Hepatocyte (in vitro differentiated cells): ENCODE measurements around the gene PAX3. TPM values are rescaled to one million over a fixed set of nuclear protein-coding genes. Genes with fewer than 3 reads are reported as not detected.

Source experiments
- DNase-seq: peaks from one replicate; pipeline ENCODE4 v3.0.0-alpha.2; 2016; ENCODE audit warnings: low spot score
- H2AFZ ChIP-seq: fragments of 200-600 bp; sonication (generic); 2 replicates; pipeline ENCODE4 v1.6.0; 2016; ENCODE audit warnings: antibody characterized with exemption, mild to moderate bottlenecking
- H3K27ac ChIP-seq: fragments of 200-600 bp; sonication (generic); 2 replicates; pipeline ENCODE4 v1.5.1; 2016; ENCODE audit warnings: mild to moderate bottlenecking
- H3K27me3 ChIP-seq: fragments of 200-600 bp; sonication (generic); 2 replicates; pipeline ENCODE4 v1.6.1; 2016
- H3K36me3 ChIP-seq: fragments of 200-600 bp; sonication (generic); replicated peaks from 2 replicates; pipeline ENCODE4 v1.5.1; 2016; ENCODE audit warnings: low read depth; ENCODE audit not compliant: insufficient read depth
- H3K4me1 ChIP-seq: fragments of 200-600 bp; sonication (generic); 2 replicates; pipeline ENCODE4 v1.5.1; 2016; ENCODE audit warnings: mild to moderate bottlenecking, moderate library complexity; ENCODE audit not compliant: insufficient read depth
- H3K4me2 ChIP-seq: fragments of 200-600 bp; sonication (generic); 2 replicates; pipeline ENCODE4 v1.6.0; 2016
- H3K4me3 ChIP-seq: fragments of 200-600 bp; sonication (generic); 2 replicates; pipeline ENCODE4 v1.5.1; 2016; ENCODE audit warnings: mild to moderate bottlenecking
- H3K79me2 ChIP-seq: fragments of 200-600 bp; sonication (generic); 2 replicates; pipeline ENCODE4 v1.6.0; 2017; ENCODE audit warnings: mild to moderate bottlenecking
- H3K9me2 ChIP-seq: fragments of 200-600 bp; sonication (generic); replicated peaks from 2 replicates; pipeline ENCODE4 v1.6.0; 2017; ENCODE audit warnings: mild to moderate bottlenecking; ENCODE audit not compliant: insufficient read depth
- H3K9me3 ChIP-seq: fragments of 200-600 bp; sonication (generic); 2 replicates; pipeline ENCODE4 v1.5.1; 2016; ENCODE audit warnings: low read depth, mild to moderate bottlenecking
- H4K20me1 ChIP-seq: fragments of 200-600 bp; sonication (generic); 2 replicates; pipeline ENCODE4 v1.6.0; 2016; ENCODE audit warnings: mild to moderate bottlenecking; ENCODE audit not compliant: insufficient read depth, poor library complexity, severe bottlenecking
- EZH2 ChIP-seq: fragments of 200-600 bp; sonication (generic); IDR thresholded peaks from 2 replicates; pipeline ENCODE4 v1.6.1; 2016; ENCODE audit warnings: antibody characterized with exemption, mild to moderate bottlenecking, borderline replicate concordance
- EZH2phosphoT487 ChIP-seq: fragments of 200-600 bp; sonication (generic); IDR thresholded peaks from one replicate; pipeline ENCODE4 v1.6.1; 2018; ENCODE audit warnings: antibody characterized with exemption, mild to moderate bottlenecking, low read depth, moderate library complexity; ENCODE audit not compliant: unreplicated experiment, severe bottlenecking
- WGBS: methylation state at CpG from one replicate; pipeline ENCODE4 v1.1.6; 2016; ENCODE audit warnings: low lambda C conversion rate; ENCODE audit errors: missing lambda C conversion rate; 5-methylcytosine and 5-hydroxymethylcytosine counted together
- polyA plus RNA-seq: library from polyadenylated mRNA; unstranded; fragments of >200 nt; fragmentation: Nextera tagmentation; extraction: Ambion mirVana; gene quantifications from 2 replicates; pipeline ENCODE4 v1.2.1, GENCODE V29; 2016
- total RNA-seq: library from RNA; depleted of rRNA; stranded (reverse); fragments of >200 nt; gene quantifications from 2 replicates; pipeline ENCODE4 v1.2.3, GENCODE V29; 2014
- TF ChIP-seq, protein P1 (sequence below): fragments of 200-600 bp; sonication (generic); IDR thresholded peaks from 2 replicates; pipeline ENCODE4 v1.5.1; 2016; ENCODE audit warnings: antibody characterized with exemption, mild to moderate bottlenecking; ENCODE audit not compliant: poor library complexity

The PAX3 gene
- total and polyA plus RNA-seq, 2 experiments from 2014 or later = not detected

DNA sequence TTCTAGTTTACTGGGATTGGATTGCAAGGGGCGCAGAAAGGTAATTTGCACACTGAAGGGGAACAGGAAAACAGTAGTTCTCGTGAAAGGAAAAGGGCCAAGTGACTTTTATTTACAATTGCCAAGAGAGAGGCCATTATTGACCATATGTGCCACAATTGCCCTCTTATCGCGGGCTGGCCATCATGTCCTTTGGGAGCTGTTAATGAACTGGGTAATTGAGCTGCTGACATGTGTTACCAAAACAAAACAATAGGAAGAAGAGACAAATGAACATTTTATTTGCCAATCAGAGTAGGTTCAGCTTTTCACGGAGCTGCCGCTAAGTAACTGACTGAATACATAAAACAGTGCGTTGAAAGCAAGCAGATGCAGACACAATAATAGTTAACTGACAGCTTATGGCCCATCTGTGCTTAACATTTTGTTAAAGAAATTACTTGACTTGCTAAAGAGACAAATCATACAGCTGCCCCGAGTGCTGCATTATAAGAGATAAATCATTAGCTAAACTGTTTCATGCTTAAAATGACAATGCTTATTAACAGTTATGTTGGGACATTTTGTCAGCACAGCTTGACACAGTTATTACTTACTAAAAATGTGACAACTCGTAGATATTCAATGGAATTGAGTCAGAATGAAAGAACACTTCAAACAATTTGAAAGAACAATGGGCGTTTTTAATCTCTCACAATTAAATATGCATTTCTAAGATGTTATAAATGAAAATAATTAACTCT lies 57.5 kb downstream of the PAX3 start:
- no peak for DNase-seq
- Histone ChIP-seq H3K79me2 (no peaks in the 10 kb centered on the region), H2AFZ (no peak overlapping the region), H3K4me1 (peaks cover 13% of the 10 kb centered on the region), H3K9me3 (no peaks in the 10 kb centered on the region), H3K36me3 (no peaks in the 10 kb centered on the region), H3K27ac (no peak overlapping the region), H3K4me2 (no peak overlapping the region), H4K20me1 (no peaks in the 10 kb centered on the region), H3K4me3 (no peak overlapping the region), H3K27me3 (peaks cover 82% of the 10 kb centered on the region), H3K9me2 (no peaks in the 10 kb centered on the region)
- 16% methylated on average over 10 of the region's 10 CpGs for WGBS
- TF ChIP-seq, protein P1, sequence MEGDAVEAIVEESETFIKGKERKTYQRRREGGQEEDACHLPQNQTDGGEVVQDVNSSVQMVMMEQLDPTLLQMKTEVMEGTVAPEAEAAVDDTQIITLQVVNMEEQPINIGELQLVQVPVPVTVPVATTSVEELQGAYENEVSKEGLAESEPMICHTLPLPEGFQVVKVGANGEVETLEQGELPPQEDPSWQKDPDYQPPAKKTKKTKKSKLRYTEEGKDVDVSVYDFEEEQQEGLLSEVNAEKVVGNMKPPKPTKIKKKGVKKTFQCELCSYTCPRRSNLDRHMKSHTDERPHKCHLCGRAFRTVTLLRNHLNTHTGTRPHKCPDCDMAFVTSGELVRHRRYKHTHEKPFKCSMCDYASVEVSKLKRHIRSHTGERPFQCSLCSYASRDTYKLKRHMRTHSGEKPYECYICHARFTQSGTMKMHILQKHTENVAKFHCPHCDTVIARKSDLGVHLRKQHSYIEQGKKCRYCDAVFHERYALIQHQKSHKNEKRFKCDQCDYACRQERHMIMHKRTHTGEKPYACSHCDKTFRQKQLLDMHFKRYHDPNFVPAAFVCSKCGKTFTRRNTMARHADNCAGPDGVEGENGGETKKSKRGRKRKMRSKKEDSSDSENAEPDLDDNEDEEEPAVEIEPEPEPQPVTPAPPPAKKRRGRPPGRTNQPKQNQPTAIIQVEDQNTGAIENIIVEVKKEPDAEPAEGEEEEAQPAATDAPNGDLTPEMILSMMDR = no peak
- TF ChIP-seq EZH2phosphoT487 = no peak
- no peak for TF ChIP-seq EZH2

DNA sequence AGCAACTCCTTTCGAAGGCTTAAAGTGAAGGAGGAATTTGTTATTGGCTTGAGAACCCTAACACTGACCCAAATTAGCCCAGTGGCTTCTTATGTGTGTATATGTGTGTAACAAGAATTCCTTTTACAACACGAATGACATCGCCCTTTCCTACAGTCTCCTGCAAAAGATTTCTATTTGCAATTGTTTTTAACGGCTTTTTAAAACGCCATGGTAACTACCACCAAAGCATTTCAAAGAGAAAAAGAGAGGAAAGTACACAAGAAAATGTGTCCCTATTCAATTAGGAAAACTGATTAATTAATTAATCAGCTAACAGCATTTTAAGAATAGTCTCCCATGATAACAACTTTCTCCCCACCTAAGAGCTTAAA lies 58.1 kb downstream of the PAX3 start:
- no peak for DNase-seq
- no peaks in the 10 kb centered on the region for H4K20me1 ChIP-seq
- WGBS = 27% methylated on average over 5 of the region's 5 CpGs
- TF ChIP-seq, protein P1 = no peak
- TF ChIP-seq EZH2 (no peak), EZH2phosphoT487 (no peak)
- no peaks in the 10 kb centered on the region for H3K36me3 ChIP-seq
- H3K4me1 ChIP-seq = peaks cover 13% of the 10 kb centered on the region
- no peak overlapping the region for H2AFZ ChIP-seq
- H3K9me2 ChIP-seq = no peaks in the 10 kb centered on the region
- H3K9me3 ChIP-seq = no peaks in the 10 kb centered on the region
- no peaks in the 10 kb centered on the region for H3K79me2 ChIP-seq
- no peak overlapping the region for H3K4me3 ChIP-seq
- H3K27me3 ChIP-seq = peaks cover 82% of the 10 kb centered on the region
- H3K27ac ChIP-seq = no peak overlapping the region
- H3K4me2 ChIP-seq = no peak overlapping the region

DNA sequence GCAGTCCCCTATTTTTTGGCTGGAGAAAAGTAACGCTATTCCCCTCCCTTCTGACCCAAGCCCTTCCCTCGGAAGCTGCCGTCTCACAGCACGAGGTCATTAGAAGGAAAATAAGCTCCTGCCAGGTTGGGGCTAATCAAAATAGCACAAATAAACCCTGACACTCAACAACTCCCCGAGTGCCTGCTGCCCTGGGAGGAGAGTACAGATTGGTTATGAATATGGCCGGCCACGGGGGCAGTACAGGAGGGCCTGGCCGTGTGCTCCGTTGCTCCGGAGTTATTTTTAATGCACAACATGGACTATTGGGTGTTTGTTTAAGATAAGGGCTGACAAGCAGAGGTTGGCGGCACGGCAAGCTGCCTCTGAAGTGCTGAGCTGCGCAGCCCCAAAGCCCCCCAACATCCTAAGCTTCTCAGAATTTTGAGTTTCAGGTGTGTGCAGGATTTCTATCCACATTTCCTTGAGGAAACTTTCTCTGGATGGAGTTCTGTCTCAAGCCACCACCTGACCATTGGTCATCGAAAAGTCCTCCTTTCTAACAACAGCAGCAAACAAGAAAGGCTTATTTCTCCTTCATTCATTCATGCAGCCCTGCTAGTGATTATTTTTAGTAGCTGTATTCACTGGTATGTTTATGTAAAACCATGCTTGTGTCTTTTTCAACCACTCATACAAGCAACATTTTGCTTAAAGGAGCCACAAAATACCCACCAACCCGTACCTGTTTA lies 58.7 kb downstream of the PAX3 start:
- no peaks in the 10 kb centered on the region for H3K9me3 ChIP-seq

DNA sequence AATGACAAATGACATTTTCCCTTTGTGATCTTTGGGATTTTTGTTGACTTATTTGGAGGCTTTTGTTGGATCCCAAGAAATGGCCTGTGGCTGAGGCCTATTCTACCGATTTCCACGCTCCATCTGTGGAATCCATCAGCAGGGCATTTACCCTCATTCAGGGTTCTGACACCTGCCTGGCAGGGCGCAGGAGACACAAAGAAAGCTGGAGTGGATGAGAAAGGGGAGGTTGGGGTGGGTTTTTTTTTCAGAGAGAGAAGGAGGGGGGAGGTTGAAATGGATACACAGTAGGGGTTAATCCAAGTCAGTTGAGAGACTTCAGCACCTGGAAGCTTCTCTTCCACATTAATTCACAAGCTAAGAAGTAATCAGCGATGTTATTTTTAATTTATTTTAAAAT lies 59.7 kb downstream of the PAX3 start:
- WGBS = 53% methylated on average over 4 of the region's 4 CpGs
- TF ChIP-seq, protein P1 = no peak
- TF ChIP-seq EZH2 (no peak), EZH2phosphoT487 (no peak)

More for the DNA sequence above, 58.7 kb downstream of the PAX3 start:
- Histone ChIP-seq H3K27me3 (peaks cover 81% of the 10 kb centered on the region), H3K4me3 (no peak overlapping the region), H4K20me1 (no peaks in the 10 kb centered on the region), H3K36me3 (no peaks in the 10 kb centered on the region), H3K4me2 (peak overlapping the region; percentile 64), H3K27ac (no peak overlapping the region), H3K9me2 (no peaks in the 10 kb centered on the region), H2AFZ (no peak overlapping the region), H3K79me2 (no peaks in the 10 kb centered on the region), H3K4me1 (peaks cover 13% of the 10 kb centered on the region)
- no peak for TF ChIP-seq EZH2
- DNase-seq = peak; percentile 10
- 7% methylated on average over 15 of the region's 15 CpGs for WGBS

More for the DNA sequence above, 59.7 kb downstream of the PAX3 start:
- no peaks in the 10 kb centered on the region for H3K9me3 ChIP-seq
- no peaks in the 10 kb centered on the region for H3K79me2 ChIP-seq
- H2AFZ ChIP-seq = no peak overlapping the region
- DNase-seq = no peak
- no peak overlapping the region for H3K27ac ChIP-seq
- no peaks in the 10 kb centered on the region for H3K36me3 ChIP-seq
- no peak overlapping the region for H3K4me3 ChIP-seq
- H3K4me1 ChIP-seq = peaks cover 13% of the 10 kb centered on the region
- peaks cover 82% of the 10 kb centered on the region for H3K27me3 ChIP-seq
- H3K4me2 ChIP-seq = no peak overlapping the region
- H4K20me1 ChIP-seq = no peaks in the 10 kb centered on the region
- H3K9me2 ChIP-seq = no peaks in the 10 kb centered on the region
